ENCODE results near the gene TANGO2.

TANGO2 gene

GRCh38 chr22:20020533-20021195 lies at the start of gene TANGO2:
TSS of gene TANGO2 (plus strand) at chr22:20021110. CDS start at chr22:20036799, 15,689 bp downstream.
- DNase-seq: peak; percentile 95

GRCh38 chr22:19971276-19972124 lies 49.4 kb upstream of the TANGO2 start:
- no peak for DNase-seq

GRCh38 chr22:19972251-19972650 lies 48.7 kb upstream of the TANGO2 start:
- DNase-seq: no peak

- no peak for DNase-seq
Measured at GRCh38 chr22:19972652-19973550, 48.0 kb upstream of the TANGO2 start.

GRCh38 chr22:19973551-19974267 lies 47.2 kb upstream of the TANGO2 start:
- no peak for DNase-seq

- peak; percentile 83 for DNase-seq
Measured at GRCh38 chr22:19974268-19974861, 46.5 kb upstream of the TANGO2 start.

GRCh38 chr22:19974935-19975706 lies 45.8 kb upstream of the TANGO2 start:
- DNase-seq: peak; percentile 83

- no peak for DNase-seq
Measured at GRCh38 chr22:19975707-19976035, 45.2 kb upstream of the TANGO2 start.

GRCh38 chr22:19976671-19977070 lies 44.2 kb upstream of the TANGO2 start:
- no peak for DNase-seq

- no peak for DNase-seq
Measured at GRCh38 chr22:19977296-19978243, 43.3 kb upstream of the TANGO2 start.

- no peak for DNase-seq
Measured at GRCh38 chr22:19978748-19979147, 42.2 kb upstream of the TANGO2 start.

- no peak for DNase-seq
Measured at GRCh38 chr22:19979712-19980493, 41.0 kb upstream of the TANGO2 start.

GRCh38 chr22:19980766-19981165 lies 40.1 kb upstream of the TANGO2 start:
- no peak for DNase-seq

- no peak for DNase-seq
Measured at GRCh38 chr22:19981171-19981960, 39.5 kb upstream of the TANGO2 start.

- no peak for DNase-seq
Measured at GRCh38 chr22:19981961-19982920, 38.7 kb upstream of the TANGO2 start.

- no peak for DNase-seq
Measured at GRCh38 chr22:19982991-19983578, 37.8 kb upstream of the TANGO2 start.

GRCh38 chr22:19983741-19984140 lies 37.2 kb upstream of the TANGO2 start:
- no peak for DNase-seq

Data from 8988T (cell line).